ENCODE measurements around the gene PSMC5. TPM values are rescaled to one million over a fixed set of nuclear protein-coding genes. Genes with fewer than 3 reads are reported as not detected.
"Not testable (repeated sequence)": the region's sequence is repeated elsewhere in the genome, so short reads cannot be mapped to it uniquely, and the experiment has no call there.

The PSMC5 gene
- total and polyA plus RNA-seq, 5 donors from 2014 or later: 84.8 to 222 (median 154) TPM

DNA sequence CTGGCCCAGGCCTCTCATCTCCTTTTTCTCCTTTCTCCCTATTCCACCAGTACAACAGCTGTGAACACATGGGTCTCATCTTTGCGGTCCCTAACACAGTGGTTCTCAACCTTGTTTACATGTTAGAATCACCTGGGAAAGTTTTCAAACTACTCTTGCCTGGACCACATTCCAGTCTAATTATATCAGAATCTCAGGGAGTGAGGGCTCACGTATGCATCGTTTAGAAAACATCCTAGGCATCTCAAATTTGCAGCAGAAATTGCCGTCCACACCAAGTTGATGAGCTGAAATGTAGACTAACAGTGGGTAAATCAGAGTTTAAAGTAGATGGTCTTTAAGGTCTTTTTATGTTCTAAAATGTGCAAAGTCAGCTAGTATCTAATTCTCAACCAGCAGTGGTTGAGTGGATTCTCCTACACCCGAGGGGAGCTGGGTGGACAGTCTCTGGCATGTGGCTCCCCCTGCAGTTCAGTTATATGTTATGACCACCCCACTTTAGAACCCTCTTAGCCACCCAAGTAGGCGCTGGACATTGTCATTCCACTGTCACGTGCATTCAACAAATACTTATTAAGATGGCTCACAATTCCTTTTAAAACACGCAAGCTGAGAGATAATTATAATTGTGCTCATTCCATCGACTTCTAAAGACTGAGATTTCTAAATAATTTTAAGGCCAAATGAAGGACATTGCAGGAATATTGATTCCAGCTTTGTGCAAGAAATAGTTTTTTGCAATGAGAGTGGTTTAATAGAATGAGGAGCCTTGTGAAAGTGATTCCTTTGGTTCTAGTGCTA, 42.5 kb downstream of the PSMC5 start:
- not testable (repeated sequence) for DNase-seq; H3K9me3 ChIP-seq (ENCODE audit: control insufficient read depth in 2 of 2, low read length in 2 of 2); H3K27me3 ChIP-seq (ENCODE audit: control insufficient read depth, insufficient read depth, low read length); H3K27ac ChIP-seq (ENCODE audit: insufficient read depth, low read length, poor library complexity, severe bottlenecking); H3K4me1 ChIP-seq (ENCODE audit: control insufficient read depth, insufficient read depth, low read length, poor library complexity, severe bottlenecking); H3K27ac Mint-ChIP-seq; H3K9me3 Mint-ChIP-seq; H3K36me3 Mint-ChIP-seq; H3K4me3 Mint-ChIP-seq; H3K36me3 ChIP-seq (ENCODE audit: control insufficient read depth, insufficient read depth, low read length); ATAC-seq (ENCODE audit: low read depth in 2 of 2); H3K4me3 ChIP-seq (ENCODE audit: low read depth, low read length)
- Mint-ChIP-seq H3K4me1 (peaks cover 0 to 12% (median 6%) of the 10 kb centered on the region in 4 donors), H3K27me3 (peaks cover 11% of the 10 kb centered on the region)

DNA sequence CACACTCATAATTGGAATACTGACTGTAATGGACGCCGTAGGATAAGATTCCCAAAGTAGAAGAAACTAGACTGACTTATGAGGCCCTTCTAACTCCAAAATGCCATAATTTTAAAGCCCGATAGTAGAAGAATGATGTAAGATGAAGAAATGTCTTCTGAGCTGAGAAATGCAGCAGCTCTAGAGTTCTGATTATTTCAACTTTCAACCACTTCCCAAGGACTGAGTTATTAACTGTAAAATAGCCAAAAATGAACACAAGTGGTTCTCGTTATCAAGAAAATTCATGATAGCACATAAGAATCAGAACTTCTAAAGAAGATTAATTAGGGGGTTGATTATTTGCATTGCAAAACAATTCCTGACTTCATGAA, 43.0 kb downstream of the PSMC5 start:
- not testable (repeated sequence) for H3K4me3 ChIP-seq (ENCODE audit: low read depth, low read length); H3K9me3 Mint-ChIP-seq; H3K27me3 ChIP-seq (ENCODE audit: control insufficient read depth, insufficient read depth, low read length); H3K9me3 ChIP-seq (ENCODE audit: control insufficient read depth in 2 of 2, low read length in 2 of 2); H3K36me3 Mint-ChIP-seq; H3K4me1 ChIP-seq (ENCODE audit: control insufficient read depth, insufficient read depth, low read length, poor library complexity, severe bottlenecking); H3K27ac Mint-ChIP-seq; DNase-seq; ATAC-seq (ENCODE audit: low read depth in 2 of 2); H3K36me3 ChIP-seq (ENCODE audit: control insufficient read depth, insufficient read depth, low read length); H3K27ac ChIP-seq (ENCODE audit: insufficient read depth, low read length, poor library complexity, severe bottlenecking); H3K4me3 Mint-ChIP-seq
- H3K4me1 Mint-ChIP-seq: peaks cover 0 to 12% (median 6%) of the 10 kb centered on the region in 4 donors
- H3K27me3 Mint-ChIP-seq: peaks cover 11% of the 10 kb centered on the region

DNA sequence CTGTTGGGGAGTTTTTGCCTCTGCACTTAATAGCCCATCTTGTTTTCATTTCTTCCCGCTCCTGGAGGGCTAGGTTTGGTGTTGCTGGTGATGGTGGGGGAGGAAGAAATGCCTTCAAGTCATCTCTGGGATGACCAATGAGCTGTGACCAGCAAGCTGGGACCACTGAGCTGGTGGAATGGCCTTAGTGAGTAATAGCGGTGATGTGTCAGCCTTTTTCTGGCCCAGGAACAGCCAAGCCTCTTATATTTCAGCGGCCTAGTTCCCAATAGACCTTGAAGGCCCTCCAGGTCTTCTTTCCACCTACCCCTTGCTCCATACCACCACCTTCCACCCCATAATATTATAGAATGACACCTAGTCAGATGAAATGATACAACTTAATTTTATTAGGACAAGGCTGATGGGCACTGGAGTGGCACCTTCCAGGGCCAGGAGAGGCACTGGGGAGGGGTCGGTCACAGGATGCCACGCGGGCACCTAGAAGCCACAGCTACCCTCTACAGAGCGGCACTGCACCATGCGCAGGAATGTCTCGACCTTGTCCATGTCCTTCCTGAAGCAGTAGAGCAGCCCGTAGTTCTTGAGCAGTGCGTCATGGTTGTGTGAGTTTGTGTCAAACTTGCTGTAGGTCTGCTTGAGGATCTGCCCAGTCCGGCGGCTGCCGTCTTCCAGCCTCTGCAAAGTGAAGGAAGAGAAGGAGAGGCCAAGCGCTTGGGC, 44.6 kb downstream of the PSMC5 start:
- H3K27ac ChIP-seq (ENCODE audit: insufficient read depth, low read length, poor library complexity, severe bottlenecking); H3K36me3 ChIP-seq (ENCODE audit: control insufficient read depth, insufficient read depth, low read length); H3K4me1 ChIP-seq (ENCODE audit: control insufficient read depth, insufficient read depth, low read length, poor library complexity, severe bottlenecking); H3K9me3 Mint-ChIP-seq; H3K9me3 ChIP-seq (ENCODE audit: control insufficient read depth in 2 of 2, low read length in 2 of 2); H3K36me3 Mint-ChIP-seq; H3K4me1 Mint-ChIP-seq; H3K27ac Mint-ChIP-seq; DNase-seq; H3K4me3 ChIP-seq (ENCODE audit: low read depth, low read length); ATAC-seq (ENCODE audit: low read depth in 2 of 2); H3K27me3 Mint-ChIP-seq; H3K4me3 Mint-ChIP-seq; H3K27me3 ChIP-seq (ENCODE audit: control insufficient read depth, insufficient read depth, low read length): not testable (repeated sequence)

DNA sequence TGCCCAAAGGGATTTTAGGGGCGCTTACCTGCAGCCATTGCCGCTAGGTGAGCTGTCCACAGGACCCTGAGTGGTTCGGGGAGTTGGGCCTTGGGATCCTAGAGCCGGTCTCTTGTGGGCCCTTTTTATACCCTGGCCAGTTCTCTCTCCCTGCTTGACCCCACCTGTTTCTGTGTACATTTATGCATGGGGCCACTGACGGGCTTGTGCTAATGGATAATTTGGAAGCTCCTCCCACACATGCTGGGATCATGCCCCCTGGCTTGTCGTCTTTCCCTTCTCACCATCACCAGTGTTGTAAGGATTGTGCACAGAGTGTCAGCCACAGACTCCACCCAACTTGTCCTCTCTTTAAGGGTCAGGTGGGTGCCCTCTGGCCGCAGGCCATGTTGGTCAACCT, 46.3 kb downstream of the PSMC5 start, which contains the start of gene CSH2:
CSH2 (minus strand) TSS at position 101 of the 400 bp plus-strand sequence; CDS start at position 38, 63 bp downstream.
- not testable (repeated sequence) for H3K4me1 ChIP-seq (ENCODE audit: control insufficient read depth, insufficient read depth, low read length, poor library complexity, severe bottlenecking); H3K9me3 ChIP-seq (ENCODE audit: control insufficient read depth in 2 of 2, low read length in 2 of 2); H3K36me3 ChIP-seq (ENCODE audit: control insufficient read depth, insufficient read depth, low read length); H3K9me3 Mint-ChIP-seq; H3K27me3 Mint-ChIP-seq; H3K27ac Mint-ChIP-seq; H3K27me3 ChIP-seq (ENCODE audit: control insufficient read depth, insufficient read depth, low read length); H3K36me3 Mint-ChIP-seq; ATAC-seq (ENCODE audit: low read depth in 2 of 2); DNase-seq; H3K4me3 Mint-ChIP-seq; H3K4me1 Mint-ChIP-seq; H3K27ac ChIP-seq (ENCODE audit: insufficient read depth, low read length, poor library complexity, severe bottlenecking); H3K4me3 ChIP-seq (ENCODE audit: low read depth, low read length)

DNA sequence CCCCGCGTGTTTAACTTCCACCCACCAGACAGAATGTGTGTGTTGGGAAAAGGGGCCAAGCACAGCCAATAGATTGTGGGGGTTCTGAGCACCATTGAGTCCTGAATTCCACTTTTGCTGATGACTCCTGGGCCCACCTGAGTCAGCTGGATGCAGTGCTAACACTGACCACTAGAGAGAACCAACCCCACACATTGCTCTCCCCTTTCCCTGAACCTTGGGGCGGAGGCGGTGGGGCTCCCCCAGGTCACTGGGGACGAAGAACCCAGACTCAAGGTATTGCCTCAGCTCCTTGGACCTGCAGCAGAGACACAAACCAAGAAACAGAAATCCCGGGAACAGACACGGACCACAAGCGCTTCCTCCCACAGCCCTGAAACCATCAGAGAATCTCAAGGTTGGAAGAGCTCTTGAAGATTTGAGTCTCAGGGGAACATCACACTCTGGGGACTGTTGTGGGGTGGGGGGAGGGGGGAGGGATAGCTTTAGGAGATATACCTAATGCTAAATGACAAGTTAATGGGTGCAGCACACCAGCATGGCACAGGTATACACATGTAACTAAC, 46.9 kb downstream of the PSMC5 start:
- H3K4me3 Mint-ChIP-seq; H3K9me3 Mint-ChIP-seq; H3K27ac Mint-ChIP-seq; H3K27me3 ChIP-seq (ENCODE audit: control insufficient read depth, insufficient read depth, low read length); H3K9me3 ChIP-seq (ENCODE audit: control insufficient read depth in 2 of 2, low read length in 2 of 2); H3K27me3 Mint-ChIP-seq; H3K4me3 ChIP-seq (ENCODE audit: low read depth, low read length); H3K4me1 ChIP-seq (ENCODE audit: control insufficient read depth, insufficient read depth, low read length, poor library complexity, severe bottlenecking); H3K36me3 ChIP-seq (ENCODE audit: control insufficient read depth, insufficient read depth, low read length); H3K36me3 Mint-ChIP-seq; H3K27ac ChIP-seq (ENCODE audit: insufficient read depth, low read length, poor library complexity, severe bottlenecking); ATAC-seq (ENCODE audit: low read depth in 2 of 2); H3K4me1 Mint-ChIP-seq; DNase-seq: not testable (repeated sequence)

DNA sequence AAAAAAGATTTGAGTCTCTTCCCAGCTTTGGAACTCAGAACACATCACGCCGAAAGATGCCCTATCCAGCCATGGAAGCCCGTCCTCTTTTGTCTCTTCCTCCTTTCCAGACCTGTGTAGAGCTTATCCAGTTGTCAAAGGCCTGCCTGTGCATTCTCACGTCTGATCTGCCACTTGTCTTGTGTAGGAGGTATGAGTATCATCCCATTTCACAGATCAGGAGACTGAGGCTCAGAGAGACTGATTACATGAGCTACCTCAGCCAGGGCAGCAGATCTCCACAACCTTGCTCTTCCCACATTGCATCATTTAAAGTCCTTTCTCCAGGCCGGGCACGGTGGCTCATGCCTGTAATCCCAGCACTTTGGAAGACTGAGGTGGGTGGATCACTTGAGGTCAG, 47.5 kb downstream of the PSMC5 start:
- not testable (repeated sequence) for H3K36me3 ChIP-seq (ENCODE audit: control insufficient read depth, insufficient read depth, low read length); H3K4me1 ChIP-seq (ENCODE audit: control insufficient read depth, insufficient read depth, low read length, poor library complexity, severe bottlenecking); H3K27ac Mint-ChIP-seq; H3K4me3 Mint-ChIP-seq; H3K27me3 ChIP-seq (ENCODE audit: control insufficient read depth, insufficient read depth, low read length); ATAC-seq (ENCODE audit: low read depth in 2 of 2); DNase-seq; H3K9me3 ChIP-seq (ENCODE audit: control insufficient read depth in 2 of 2, low read length in 2 of 2); H3K27me3 Mint-ChIP-seq; H3K36me3 Mint-ChIP-seq; H3K4me3 ChIP-seq (ENCODE audit: low read depth, low read length); H3K9me3 Mint-ChIP-seq; H3K27ac ChIP-seq (ENCODE audit: insufficient read depth, low read length, poor library complexity, severe bottlenecking); H3K4me1 Mint-ChIP-seq

DNA sequence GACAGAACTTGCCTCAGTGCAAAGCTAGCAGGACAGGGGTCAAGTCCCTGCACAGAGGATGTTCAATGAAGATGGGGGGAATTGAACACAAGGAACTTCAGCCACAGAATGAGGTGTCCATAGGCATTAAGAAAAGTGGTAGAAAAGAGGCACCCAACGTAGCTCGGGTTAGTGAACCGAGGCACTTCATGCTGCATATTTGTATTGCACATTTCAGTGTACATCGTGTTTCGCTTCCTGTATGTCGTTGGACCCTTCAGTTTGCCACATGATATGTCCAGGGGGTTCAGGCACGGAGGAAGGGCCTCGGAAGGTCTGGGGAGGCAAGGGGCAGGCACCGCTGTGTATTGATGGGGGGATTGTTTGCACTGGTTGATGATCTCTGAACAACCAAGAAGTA, 51.2 kb downstream of the PSMC5 start:
- H3K27me3 ChIP-seq (ENCODE audit: control insufficient read depth, insufficient read depth, low read length); ATAC-seq (ENCODE audit: low read depth in 2 of 2); H3K27ac ChIP-seq (ENCODE audit: insufficient read depth, low read length, poor library complexity, severe bottlenecking); H3K27ac Mint-ChIP-seq; H3K4me1 Mint-ChIP-seq; H3K36me3 Mint-ChIP-seq; H3K4me3 Mint-ChIP-seq; H3K36me3 ChIP-seq (ENCODE audit: control insufficient read depth, insufficient read depth, low read length); H3K4me3 ChIP-seq (ENCODE audit: low read depth, low read length); H3K9me3 Mint-ChIP-seq; H3K27me3 Mint-ChIP-seq; H3K4me1 ChIP-seq (ENCODE audit: control insufficient read depth, insufficient read depth, low read length, poor library complexity, severe bottlenecking); H3K9me3 ChIP-seq (ENCODE audit: control insufficient read depth in 2 of 2, low read length in 2 of 2); DNase-seq: not testable (repeated sequence)

Measured in CD4-positive, CD25-positive, alpha-beta regulatory T cell (primary cell).